Amniotic epithelial cell (primary cell): Measurements from ENCODE around the gene OTOP2.
"Not testable (repeated sequence)": the region's sequence is repeated elsewhere in the genome, so short reads cannot be mapped to it uniquely, and the experiment has no call there.

Experiments
- DNase-seq: peaks from one replicate; pipeline ENCODE4 v3.0.0-alpha.2; 2010; ENCODE audit warnings: low read depth

OTOP2 gene

GRCh38 chr17:74952431-74953133 lies 28.5 kb downstream of the OTOP2 start:
- no peak for DNase-seq

GRCh38 chr17:74953134-74953687 lies 29.1 kb downstream of the OTOP2 start:
- no peak for DNase-seq

GRCh38 chr17:74954115-74954514 lies 30.0 kb downstream of the OTOP2 start:
- DNase-seq = no peak

- DNase-seq = no peak
These were observed 30.8 kb downstream of the OTOP2 start for GRCh38 chr17:74954665-74955421.

DNA sequence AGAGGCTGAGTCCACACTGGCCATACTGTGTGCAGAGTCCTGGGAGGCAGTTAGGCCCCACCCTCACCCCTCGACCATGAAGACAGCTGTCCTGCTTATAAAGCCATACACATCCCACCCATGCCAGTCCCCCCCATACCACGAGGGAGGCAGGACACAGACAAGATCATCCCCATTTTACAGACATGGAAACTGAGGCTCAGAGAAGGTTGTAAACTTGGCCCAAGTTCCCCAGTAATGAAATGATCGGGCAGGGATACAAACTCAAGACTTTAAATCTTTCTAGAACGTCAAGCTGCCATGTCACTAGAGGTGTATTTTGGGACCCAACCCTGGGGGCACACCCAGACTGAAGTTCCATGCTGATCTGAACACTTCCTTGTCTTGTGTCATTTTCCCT lies 32.0 kb downstream of the OTOP2 start:
- no peak for DNase-seq

DNA sequence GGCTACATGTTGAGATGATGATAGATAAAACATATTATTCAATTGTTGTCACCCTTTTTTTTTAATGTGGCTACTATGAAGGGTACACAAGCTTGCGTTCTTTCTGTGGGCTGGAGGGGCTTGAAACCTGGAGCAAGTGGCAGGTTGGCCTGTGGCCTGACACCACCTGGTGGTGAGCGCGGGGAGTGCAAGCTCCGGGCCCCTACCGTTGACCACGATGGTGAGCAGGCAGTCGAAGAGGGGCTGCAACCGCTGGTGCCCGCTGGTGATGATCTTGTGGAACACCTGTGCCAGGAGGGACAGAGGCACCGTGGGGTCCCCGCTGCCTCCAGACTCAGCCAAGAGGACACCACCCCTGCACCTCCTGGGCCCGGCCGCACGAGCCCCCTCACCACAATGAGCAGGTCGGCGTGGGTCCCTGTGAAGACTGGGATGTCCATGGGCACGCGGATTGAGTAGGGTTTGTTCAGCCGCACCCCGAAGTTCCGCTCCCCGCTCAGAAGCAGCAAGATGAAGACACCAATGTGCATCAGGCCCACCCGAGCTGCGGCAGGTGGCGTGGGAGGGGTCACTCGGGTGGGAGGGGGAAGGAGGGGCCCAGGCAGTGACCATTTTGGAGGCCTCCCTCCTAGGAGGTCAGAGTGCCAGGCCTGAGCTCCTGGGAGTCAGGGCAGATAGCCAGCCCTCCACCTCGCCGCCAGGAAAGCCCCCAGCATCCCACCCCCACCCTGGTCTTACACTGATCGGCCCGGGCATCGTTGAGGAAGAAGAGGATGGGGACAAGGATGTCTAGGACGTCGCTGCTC lies 34.1 kb downstream of the OTOP2 start:
- peak; percentile 25 for DNase-seq

DNA sequence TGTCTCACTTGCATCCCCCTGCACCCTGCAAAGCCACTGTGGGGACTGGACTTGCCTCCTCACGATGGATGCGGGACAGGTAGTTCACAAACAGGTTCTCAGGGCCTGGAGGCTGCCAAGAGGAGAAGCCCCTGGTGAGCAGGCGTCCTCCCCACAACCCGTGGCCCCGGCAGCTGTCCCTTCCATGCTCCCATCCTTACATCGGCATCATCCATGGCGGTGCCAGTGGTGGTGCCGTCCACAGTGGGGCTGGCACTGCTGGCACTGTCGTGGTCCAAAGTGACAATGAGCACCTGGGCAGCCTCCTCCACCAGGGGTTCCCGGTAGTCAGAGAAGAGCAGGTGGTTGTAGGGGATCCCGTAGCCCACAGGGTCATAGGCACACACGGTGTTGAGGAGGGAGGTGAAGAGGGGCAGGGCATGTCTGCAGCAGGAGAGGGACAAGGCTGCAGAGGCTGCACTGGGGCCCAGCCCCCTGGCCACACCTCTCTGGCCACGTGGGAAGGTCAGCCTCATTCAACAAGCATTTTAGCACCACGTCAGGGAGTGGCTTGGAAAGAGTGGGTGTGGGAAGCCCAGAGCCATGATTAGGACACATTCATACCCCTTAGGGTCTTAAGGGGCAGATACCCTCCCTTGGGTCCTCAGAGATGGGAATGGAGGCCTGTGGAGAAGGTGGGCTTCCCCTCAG lies 35.9 kb downstream of the OTOP2 start:
- peak; percentile 28 for DNase-seq

DNA sequence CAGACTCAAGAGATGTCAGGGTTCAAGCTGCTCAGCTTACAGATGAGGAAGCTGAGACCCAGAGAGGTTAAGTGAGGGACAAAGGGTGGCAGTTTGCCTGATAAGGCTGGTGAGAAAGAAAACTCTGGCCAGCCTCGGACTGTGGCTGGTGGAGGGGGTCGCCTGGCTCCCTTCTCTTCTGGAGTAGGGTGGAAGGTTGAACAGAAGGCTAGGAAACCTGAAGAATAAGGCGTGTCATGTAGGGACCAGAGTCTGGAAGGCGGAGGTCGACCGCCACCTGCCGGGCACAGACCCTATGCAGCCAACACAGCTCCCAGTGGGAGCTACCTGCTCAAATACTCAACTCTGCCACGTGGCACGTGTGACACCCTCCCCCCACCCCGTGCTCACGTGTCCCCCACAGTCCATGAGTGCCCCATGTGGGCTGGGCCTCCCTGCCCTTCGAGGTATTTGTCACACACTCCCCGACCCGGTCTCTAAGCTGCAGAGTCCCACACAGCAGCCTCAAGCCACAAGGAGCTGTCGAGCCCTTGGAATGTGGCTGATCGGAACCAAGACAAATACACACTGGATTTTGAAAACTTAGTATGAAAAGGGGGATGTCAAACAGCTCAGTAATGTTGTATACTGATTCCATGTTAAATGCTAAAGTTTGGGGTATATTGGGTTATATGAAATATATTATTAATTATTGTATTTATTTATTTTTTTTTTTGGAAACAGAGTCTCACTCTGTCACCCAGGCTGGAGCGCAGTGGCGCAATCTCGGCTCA lies 36.7 kb downstream of the OTOP2 start:
- peak; percentile 12 for DNase-seq

GRCh38 chr17:74961657-74962350 lies 37.7 kb downstream of the OTOP2 start:
- DNase-seq = peak; percentile 74

DNA sequence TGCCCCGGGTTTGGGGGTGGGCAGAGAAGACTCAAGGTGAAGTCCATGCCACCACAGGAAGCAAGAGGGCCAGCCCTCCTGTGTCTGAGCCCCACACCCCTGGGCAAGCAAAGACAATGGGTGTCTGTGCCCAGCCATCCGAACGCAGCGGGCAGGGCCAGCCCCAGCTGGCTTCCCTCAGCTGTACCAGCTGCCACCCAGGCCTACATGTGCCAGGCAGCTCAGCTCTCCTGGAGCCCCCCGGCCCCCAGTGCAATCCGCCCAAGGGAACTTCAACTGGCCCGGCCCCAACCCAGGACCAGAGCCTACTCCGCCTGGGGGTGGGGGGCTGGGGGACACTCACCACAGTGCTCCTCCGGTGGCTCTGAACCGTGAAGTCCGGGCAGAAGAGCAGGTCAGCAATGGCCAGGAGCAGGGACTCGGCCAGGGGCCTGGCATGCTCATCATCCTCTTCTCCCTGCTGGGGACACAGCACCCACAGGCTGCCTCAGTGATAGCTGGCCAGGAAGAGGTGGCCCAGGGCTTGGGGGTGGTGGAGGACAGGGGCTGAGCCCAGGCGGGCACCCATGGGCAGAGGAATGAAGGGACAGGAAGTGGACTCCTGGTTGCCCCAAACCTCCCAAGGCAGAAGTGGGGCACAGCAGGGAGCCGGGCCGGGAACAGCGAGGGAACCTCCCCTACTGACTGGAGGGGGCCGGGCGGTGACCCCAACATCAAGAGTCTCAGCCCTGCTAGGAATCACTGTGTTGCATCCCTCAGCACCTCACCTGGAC lies 38.7 kb downstream of the OTOP2 start:
- DNase-seq = no peak

DNA sequence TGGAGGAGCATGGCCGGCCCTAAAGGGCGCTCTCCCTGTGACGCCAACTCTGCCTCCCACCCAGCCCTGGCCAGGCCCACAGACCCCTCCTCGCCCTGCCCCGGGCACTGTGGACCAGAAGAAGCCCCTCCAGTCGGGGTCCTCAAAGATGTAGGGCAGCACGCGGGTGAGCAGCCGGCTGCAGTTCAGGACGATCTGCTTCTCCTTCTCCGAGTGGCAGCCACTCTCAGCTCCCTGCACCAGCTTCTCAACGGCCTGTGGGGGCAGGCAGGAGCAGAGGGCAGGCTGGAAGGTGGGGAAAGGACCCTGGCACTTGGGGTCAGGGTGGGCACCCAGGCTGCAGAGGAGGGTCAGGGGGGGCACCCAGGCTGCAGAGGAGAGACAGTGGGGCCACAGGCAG lies 39.6 kb downstream of the OTOP2 start:
- no peak for DNase-seq

- DNase-seq = no peak
These were observed 40.2 kb downstream of the OTOP2 start for GRCh38 chr17:74964246-74964761.

- no peak for DNase-seq
These were observed 41.0 kb downstream of the OTOP2 start for GRCh38 chr17:74964988-74965622.

- DNase-seq = no peak
These were observed 44.3 kb downstream of the OTOP2 start for GRCh38 chr17:74968361-74968780.

GRCh38 chr17:74969501-74969900 lies 45.4 kb downstream of the OTOP2 start:
- DNase-seq = not testable (repeated sequence)

GRCh38 chr17:74970395-74970794 lies 46.3 kb downstream of the OTOP2 start:
- DNase-seq = no peak

- no peak for DNase-seq
These were observed 47.2 kb downstream of the OTOP2 start for GRCh38 chr17:74971069-74971841.

DNA sequence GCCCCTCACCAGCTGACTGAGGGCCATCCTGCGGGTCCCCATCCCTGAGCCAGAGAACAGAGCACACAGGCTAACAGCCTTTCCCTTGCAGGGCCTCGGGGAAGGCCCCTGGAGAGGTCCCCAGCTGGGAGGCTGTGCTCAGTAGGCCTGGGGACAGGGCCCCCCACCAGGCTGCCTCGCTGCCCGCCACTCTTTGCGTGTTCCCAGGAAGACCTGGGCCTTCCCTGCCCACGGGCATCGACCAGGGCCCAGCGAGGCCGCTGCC lies 47.7 kb downstream of the OTOP2 start:
- DNase-seq = no peak
